ENCODE measurements around the gene FBXO8.

DNA sequence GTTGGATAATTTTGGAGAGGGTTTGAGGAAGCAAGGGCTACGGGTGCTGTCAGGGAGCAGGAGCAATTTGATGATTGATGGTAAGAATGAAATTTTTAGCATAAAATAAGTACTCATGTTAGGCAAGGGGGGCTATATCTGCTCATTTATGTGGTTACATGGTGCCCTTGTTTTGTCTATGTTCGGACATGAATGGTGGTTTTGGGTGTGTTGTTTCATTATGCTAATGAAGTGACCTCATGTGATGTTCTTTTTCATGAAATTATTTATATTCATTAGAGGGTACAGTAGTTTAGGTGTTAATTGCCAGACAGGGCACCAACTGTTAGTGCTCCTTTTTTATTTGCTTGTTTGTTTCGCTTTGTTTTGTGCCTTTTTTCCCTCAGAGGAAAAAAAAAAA lies 29.5 kb upstream of the FBXO8 start:
- TF ChIP-seq, protein P1, sequence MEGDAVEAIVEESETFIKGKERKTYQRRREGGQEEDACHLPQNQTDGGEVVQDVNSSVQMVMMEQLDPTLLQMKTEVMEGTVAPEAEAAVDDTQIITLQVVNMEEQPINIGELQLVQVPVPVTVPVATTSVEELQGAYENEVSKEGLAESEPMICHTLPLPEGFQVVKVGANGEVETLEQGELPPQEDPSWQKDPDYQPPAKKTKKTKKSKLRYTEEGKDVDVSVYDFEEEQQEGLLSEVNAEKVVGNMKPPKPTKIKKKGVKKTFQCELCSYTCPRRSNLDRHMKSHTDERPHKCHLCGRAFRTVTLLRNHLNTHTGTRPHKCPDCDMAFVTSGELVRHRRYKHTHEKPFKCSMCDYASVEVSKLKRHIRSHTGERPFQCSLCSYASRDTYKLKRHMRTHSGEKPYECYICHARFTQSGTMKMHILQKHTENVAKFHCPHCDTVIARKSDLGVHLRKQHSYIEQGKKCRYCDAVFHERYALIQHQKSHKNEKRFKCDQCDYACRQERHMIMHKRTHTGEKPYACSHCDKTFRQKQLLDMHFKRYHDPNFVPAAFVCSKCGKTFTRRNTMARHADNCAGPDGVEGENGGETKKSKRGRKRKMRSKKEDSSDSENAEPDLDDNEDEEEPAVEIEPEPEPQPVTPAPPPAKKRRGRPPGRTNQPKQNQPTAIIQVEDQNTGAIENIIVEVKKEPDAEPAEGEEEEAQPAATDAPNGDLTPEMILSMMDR (conservative IDR thresholded peaks at IDR 0.05; ENCODE audit: low read length), result no peak
- no peak for TF ChIP-seq EZH2phosphoT487 (IDR thresholded peaks at IDR 0.05; ENCODE audit: borderline replicate concordance, low read depth, low read length)

Measured in OCI-LY7 (cell line).